ENCODE data around the gene APPBP2.

GRCh38 chr17:60560860-60561257, 34.8 kb upstream of the APPBP2 start:
- TF ChIP-seq EP300 (IDR thresholded peaks at IDR 0.05; ENCODE audit: borderline replicate concordance) (no peak), EGR1 (IDR thresholded peaks at IDR 0.05) (no peak)
